HEK293 (cell line): Measurements from ENCODE around the gene TSPYL2.

Source experiments
- CTCF ChIA-PET: fragments of 350-600 bp; formaldehyde crosslinking; extraction: SDS; loops from one replicate; lab custom pipeline; 2021; ENCODE audit warnings: antibody characterized with exemption; lab: Yijun Ruan, JAX
- POLR2A ChIA-PET: fragments of 300-600 bp; formaldehyde crosslinking; extraction: SDS; loops from one replicate; lab custom pipeline; 2020; ENCODE audit warnings: antibody characterized with exemption, inconsistent platforms; lab: Yijun Ruan, JAX
- H3K27ac ChIP-seq: fragments of 200-500 bp; sonication (Bioruptor generic); 2 replicates; pipeline ENCODE4 v1.5.1; 2014; ENCODE audit warnings: low read depth, low read length, control low read depth, inconsistent platforms; ENCODE audit errors: extremely low read depth
- H3K36me3 ChIP-seq, 2 experiments: fragments of 200-500 bp in 1 of 2; sonication (Bioruptor generic) in 1 of 2; 1 replicate in 1 of 2; 2 replicates in 1 of 2; pipeline ENCODE4 v1.5.1; 2014 to 2017; ENCODE audit warnings: inconsistent platforms in 2 of 2, low read length in 2 of 2; ENCODE audit not compliant: control insufficient read depth in 2 of 2, insufficient read depth in 1 of 2
- H3K4me1 ChIP-seq: fragments of 200-500 bp; sonication (Bioruptor generic); 2 replicates; pipeline ENCODE4 v1.5.1; 2014; ENCODE audit warnings: mild to moderate bottlenecking, low read length, inconsistent platforms; ENCODE audit not compliant: control insufficient read depth, insufficient read depth
- H3K4me3 ChIP-seq: 2 replicates; pipeline ENCODE4 v1.5.1; 2011; ENCODE audit warnings: low read depth, mild to moderate bottlenecking, control low read depth, low read length, moderate library complexity
- H3K9me3 ChIP-seq: fragments of 200-500 bp; sonication (Bioruptor generic); 2 replicates; pipeline ENCODE4 v1.5.1; 2014; ENCODE audit warnings: low read depth, low read length, inconsistent platforms; ENCODE audit not compliant: control insufficient read depth, insufficient read depth
- IKZF3 ChIP-seq: fragments of 450-650 bp; IDR thresholded peaks from 2 replicates; pipeline ENCODE4 v1.5.0; 2018; ENCODE audit warnings: missing biosample characterization, mild to moderate bottlenecking, missing genetic modification characterization, moderate library complexity
- KLF16 ChIP-seq: fragments of 450-650 bp; formaldehyde crosslinking; IDR thresholded peaks from 2 replicates; pipeline ENCODE4 v1.5.1; 2017; ENCODE audit warnings: missing biosample characterization, missing genetic modification characterization
- KLF7 ChIP-seq: fragments of 450-650 bp; formaldehyde crosslinking; IDR thresholded peaks from 2 replicates; pipeline ENCODE4 v1.5.1; 2016; ENCODE audit warnings: missing biosample characterization, missing genetic modification characterization, borderline replicate concordance
- KLF9 ChIP-seq: fragments of 450-650 bp; formaldehyde crosslinking; IDR thresholded peaks from 2 replicates; pipeline ENCODE4 v1.5.1; 2016; ENCODE audit warnings: missing biosample characterization, missing genetic modification characterization, low read depth
- MYNN ChIP-seq: fragments of 450-650 bp; formaldehyde crosslinking; IDR thresholded peaks from 2 replicates; pipeline ENCODE4 v1.5.1; 2016; ENCODE audit warnings: missing biosample characterization, missing genetic modification characterization, borderline replicate concordance
- OSR2 ChIP-seq: fragments of 450-650 bp; formaldehyde crosslinking; IDR thresholded peaks from 2 replicates; pipeline ENCODE4 v1.5.1; 2016; ENCODE audit warnings: missing biosample characterization, missing genetic modification characterization
- RBAK ChIP-seq: fragments of 450-650 bp; formaldehyde crosslinking; IDR thresholded peaks from 2 replicates; pipeline ENCODE4 v1.5.1; 2016; ENCODE audit warnings: missing biosample characterization, missing genetic modification characterization
- REST ChIP-seq: fragments of 450-650 bp; formaldehyde crosslinking; IDR thresholded peaks from 2 replicates; pipeline ENCODE4 v1.5.1; 2016; ENCODE audit warnings: missing biosample characterization, missing genetic modification characterization
- ZBTB26 ChIP-seq: fragments of 450-650 bp; formaldehyde crosslinking; optimal IDR thresholded peaks from 2 replicates; pipeline ENCODE3; 2016; ENCODE audit warnings: missing biosample characterization, mild to moderate bottlenecking, missing genetic modification characterization
- ZBTB49 ChIP-seq: fragments of 450-650 bp; formaldehyde crosslinking; IDR thresholded peaks from 2 replicates; pipeline ENCODE4 v1.5.1; 2016; ENCODE audit warnings: missing biosample characterization, missing genetic modification characterization, low read depth
- ZEB2 ChIP-seq: fragments of 450-650 bp; formaldehyde crosslinking; IDR thresholded peaks from 2 replicates; pipeline ENCODE4 v1.5.1; 2016; ENCODE audit warnings: missing biosample characterization, missing genetic modification characterization
- ZFHX2 ChIP-seq: fragments of 450-650 bp; formaldehyde crosslinking; conservative IDR thresholded peaks from 2 replicates; pipeline ENCODE4 v1.5.1; 2016; ENCODE audit warnings: missing biosample characterization, missing genetic modification characterization
- ZFP3 ChIP-seq: fragments of 450-650 bp; formaldehyde crosslinking; IDR thresholded peaks from 2 replicates; pipeline ENCODE4 v1.5.1; 2016; ENCODE audit warnings: low read depth, missing biosample characterization, missing genetic modification characterization
- ZNF146 ChIP-seq: fragments of 450-650 bp; formaldehyde crosslinking; IDR thresholded peaks from 2 replicates; pipeline ENCODE4 v1.5.1; 2016; ENCODE audit warnings: missing biosample characterization, missing genetic modification characterization
- ZNF157 ChIP-seq: fragments of 450-650 bp; formaldehyde crosslinking; IDR thresholded peaks from 2 replicates; pipeline ENCODE4 v1.5.1; 2016; ENCODE audit warnings: missing biosample characterization, missing genetic modification characterization
- ZNF169 ChIP-seq: fragments of 450-650 bp; formaldehyde crosslinking; IDR thresholded peaks from 2 replicates; pipeline ENCODE4 v1.5.1; 2016; ENCODE audit warnings: missing biosample characterization, missing genetic modification characterization
- ZNF223 ChIP-seq: fragments of 450-650 bp; formaldehyde crosslinking; IDR thresholded peaks from 2 replicates; pipeline ENCODE4 v1.5.1; 2016; ENCODE audit warnings: missing biosample characterization, missing genetic modification characterization
- ZNF24 ChIP-seq: fragments of 450-650 bp; formaldehyde crosslinking; IDR thresholded peaks from 2 replicates; pipeline ENCODE4 v1.5.1; 2016; ENCODE audit warnings: missing biosample characterization, missing genetic modification characterization
- ZNF266 ChIP-seq: fragments of 450-650 bp; formaldehyde crosslinking; IDR thresholded peaks from 2 replicates; pipeline ENCODE4 v1.5.1; 2016; ENCODE audit warnings: missing biosample characterization, missing genetic modification characterization, low read depth
- ZNF311 ChIP-seq: fragments of 450-650 bp; formaldehyde crosslinking; IDR thresholded peaks from 2 replicates; pipeline ENCODE4 v1.5.1; 2017; ENCODE audit warnings: missing biosample characterization, missing genetic modification characterization, borderline replicate concordance
- ZNF354C ChIP-seq: fragments of 450-650 bp; formaldehyde crosslinking; IDR thresholded peaks from 2 replicates; pipeline ENCODE4 v1.5.1; 2016; ENCODE audit warnings: missing biosample characterization, missing genetic modification characterization, low read depth, borderline replicate concordance
- ZNF394 ChIP-seq: fragments of 450-650 bp; formaldehyde crosslinking; IDR thresholded peaks from 2 replicates; pipeline ENCODE4 v1.5.1; 2016; ENCODE audit warnings: missing biosample characterization, missing genetic modification characterization, mild to moderate bottlenecking, moderate library complexity, borderline replicate concordance
- ZNF398 ChIP-seq: fragments of 450-650 bp; formaldehyde crosslinking; IDR thresholded peaks from 2 replicates; pipeline ENCODE4 v1.5.1; 2017; ENCODE audit warnings: missing biosample characterization, missing genetic modification characterization
- ZNF433 ChIP-seq: fragments of 450-650 bp; formaldehyde crosslinking; IDR thresholded peaks from 2 replicates; pipeline ENCODE4 v1.5.1; 2016; ENCODE audit warnings: missing biosample characterization, missing genetic modification characterization, low read depth
- ZNF548 ChIP-seq: fragments of 450-650 bp; formaldehyde crosslinking; IDR thresholded peaks from 2 replicates; pipeline ENCODE4 v1.5.1; 2016; ENCODE audit warnings: missing biosample characterization, missing genetic modification characterization
- ZNF561 ChIP-seq: fragments of 450-650 bp; IDR thresholded peaks from 2 replicates; pipeline ENCODE4 v1.5.1; 2018; ENCODE audit warnings: missing biosample characterization, missing genetic modification characterization, borderline replicate concordance
- ZNF621 ChIP-seq: fragments of 450-650 bp; formaldehyde crosslinking; IDR thresholded peaks from 2 replicates; pipeline ENCODE4 v1.5.1; 2017; ENCODE audit warnings: missing biosample characterization, missing genetic modification characterization
- ZNF626 ChIP-seq: fragments of 450-650 bp; sonication (Bioruptor Pico); formaldehyde crosslinking; IDR thresholded peaks from 2 replicates; pipeline ENCODE4 v1.5.1; 2018; ENCODE audit warnings: missing biosample characterization, missing genetic modification characterization, inconsistent platforms
- ZNF654 ChIP-seq: fragments of 450-650 bp; formaldehyde crosslinking; IDR thresholded peaks from 2 replicates; pipeline ENCODE4 v1.5.1; 2016; ENCODE audit warnings: low read depth, missing biosample characterization, missing genetic modification characterization
- ZNF830 ChIP-seq: fragments of 450-650 bp; IDR thresholded peaks from 2 replicates; pipeline ENCODE4 v1.5.0; 2018; ENCODE audit warnings: missing biosample characterization, missing genetic modification characterization, low read depth, mild to moderate bottlenecking, moderate library complexity
- ZNF837 ChIP-seq: fragments of 450-650 bp; formaldehyde crosslinking; IDR thresholded peaks from 2 replicates; pipeline ENCODE4 v1.5.1; 2016; ENCODE audit warnings: missing biosample characterization, missing genetic modification characterization

TSPYL2 gene

GRCh38 chrX:53115550-53115874 is 33.3 kb downstream of the TSPYL2 start (continued):
- TF ChIP-seq REST (tag by site-specific recombination) = no peak
- no peak for TF ChIP-seq RBAK
- no peak for TF ChIP-seq ZNF24 (tag by site-specific recombination)
- no peak for TF ChIP-seq ZNF266 (tag by site-specific recombination)
- no peak for TF ChIP-seq ZNF157 (tag by site-specific recombination)
- TF ChIP-seq ZEB2 (tag by site-specific recombination) = no peak
- no peak for TF ChIP-seq ZNF830 (tag by site-specific recombination)
- TF ChIP-seq ZBTB49 (tag by site-specific recombination) = no peak
- no peak for TF ChIP-seq ZNF311 (tag by site-specific recombination)
- TF ChIP-seq ZNF354C = no peak
- no peak for TF ChIP-seq KLF16 (tag by site-specific recombination)
- TF ChIP-seq ZNF169 (tag by site-specific recombination) = no peak

GRCh38 chrX:53116101-53116500 is 33.9 kb downstream of the TSPYL2 start:
- H3K27ac ChIP-seq = no peak overlapping the region
- H3K4me1 ChIP-seq = no peaks in the 10 kb centered on the region
- ChIA-PET POLR2A (no interaction called here), CTCF (no interaction called here)
- H3K9me3 ChIP-seq = no peaks in the 10 kb centered on the region
- peaks cover 0 to 5% of the 10 kb centered on the region in 2 experiments; a peak in 2 of 3 replicates for H3K36me3 ChIP-seq
- TF ChIP-seq ZNF223 (tag by site-specific recombination) (no peak), ZNF837 (tag by site-specific recombination) (no peak), ZFHX2 (no peak), ZNF626 (no peak), KLF7 (tag by site-specific recombination) (no peak), ZFP3 (tag by site-specific recombination) (no peak), ZBTB26 (tag by site-specific recombination) (no peak), OSR2 (tag by site-specific recombination) (no peak), ZNF398 (no peak), ZNF146 (tag by site-specific recombination) (no peak), ZNF548 (no peak), ZNF433 (tag by site-specific recombination) (no peak), ZNF621 (tag by site-specific recombination) (no peak), KLF9 (tag by site-specific recombination) (no peak), IKZF3 (tag by site-specific recombination) (no peak), ZNF654 (tag by site-specific recombination) (no peak), ZNF394 (no peak), MYNN (no peak), ZNF561 (tag by site-specific recombination) (no peak)
- no peak overlapping the region for H3K4me3 ChIP-seq
